ENCODE results near the gene SLC20A1.

DNA sequence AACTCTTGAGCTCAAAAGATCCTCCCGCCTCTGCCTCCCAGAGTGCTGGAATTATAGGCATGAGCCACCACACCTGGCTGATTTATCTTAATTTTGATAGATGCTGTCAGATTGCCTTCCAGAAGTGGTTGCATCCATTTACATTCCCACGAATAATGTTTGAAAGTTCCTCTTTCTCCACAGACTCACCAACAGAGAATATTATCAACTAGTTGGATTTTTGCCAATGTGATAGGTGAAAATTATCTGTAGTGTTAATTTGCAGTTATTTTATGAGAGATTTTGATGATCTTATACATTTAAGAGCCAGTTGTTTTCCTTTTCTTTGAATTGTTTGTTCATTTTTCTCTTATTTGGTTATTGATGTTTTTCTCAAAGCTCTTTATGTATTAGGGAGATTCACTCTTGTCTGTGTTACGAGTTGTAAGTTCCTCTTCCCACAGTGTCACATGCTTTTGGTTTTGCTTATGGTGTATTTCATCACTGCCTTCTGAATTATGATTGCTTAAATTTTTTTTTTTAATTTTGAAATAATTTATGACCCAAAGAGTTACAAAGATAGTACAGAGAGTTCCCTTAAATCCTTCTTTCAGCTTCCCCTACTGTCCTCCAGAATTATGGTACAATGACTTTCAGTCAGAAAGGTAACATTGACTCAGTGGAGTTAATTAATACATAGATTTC lies 54.4 kb downstream of the SLC20A1 start:
- TF ChIP-seq CTCF (conservative IDR thresholded peaks at IDR 0.05; ENCODE audit: low read depth, low read length) (no peak), EZH2 (IDR thresholded peaks at IDR 0.05; ENCODE audit: low read length, unreplicated experiment) (no peak), EZH2phosphoT487 (IDR thresholded peaks at IDR 0.05; ENCODE audit: borderline replicate concordance, low read length) (no peak)

Data from PC-3 (cell line).